NB4 (cell line): Measurements from ENCODE around the gene AGFG1.

Experiments
- CTCF ChIP-seq: IDR thresholded peaks from one replicate; pipeline ENCODE4 v1.5.1; 2012; ENCODE audit warnings: low read depth, low read length
- MAX ChIP-seq: IDR thresholded peaks from 2 replicates; pipeline ENCODE4 v1.6.1; 2011; ENCODE audit warnings: low read depth, low read length
- POLR2A ChIP-seq: IDR thresholded peaks from 2 replicates; pipeline ENCODE4 v1.6.1; 2011; ENCODE audit warnings: mild to moderate bottlenecking; ENCODE audit not compliant: insufficient read length; ENCODE audit errors: extremely low read depth

GRCh38 chr2:227488045-227488444 lies 16.1 kb downstream of the AGFG1 start:
- TF ChIP-seq POLR2A (no peak), CTCF (no peak), MAX (no peak)
